Ectodermal cell (in vitro differentiated cells): ENCODE data around the gene EMC10.
"Not testable (repeated sequence)": the region's sequence is repeated elsewhere in the genome, so short reads cannot be mapped to it uniquely, and the experiment has no call there.

Source experiments
- H3K27ac ChIP-seq: 2 replicates; pipeline ENCODE4 v1.7.0; 2013; ENCODE audit warnings: mild to moderate bottlenecking, low read depth, low read length; ENCODE audit not compliant: insufficient read depth, poor library complexity, severe bottlenecking
- H3K27me3 ChIP-seq: 2 replicates; pipeline ENCODE4 v1.7.0; 2013; ENCODE audit warnings: mild to moderate bottlenecking, low read length; ENCODE audit not compliant: insufficient read depth, control insufficient read depth, poor library complexity, severe bottlenecking
- H3K36me3 ChIP-seq: one replicate; pipeline ENCODE4 v1.7.0; 2013; ENCODE audit warnings: low read length; ENCODE audit not compliant: control insufficient read depth, insufficient read depth
- H3K4me1 ChIP-seq: one replicate; pipeline ENCODE4 v1.7.0; 2013; ENCODE audit warnings: low read length; ENCODE audit not compliant: control insufficient read depth, insufficient read depth
- H3K4me3 ChIP-seq: 2 replicates; pipeline ENCODE4 v1.7.0; 2013; ENCODE audit warnings: low read depth, low read length, control low read depth; ENCODE audit not compliant: insufficient read depth
- H3K9me3 ChIP-seq: 2 replicates; pipeline ENCODE4 v1.7.0; 2013; ENCODE audit warnings: mild to moderate bottlenecking, low read length, moderate library complexity; ENCODE audit not compliant: control insufficient read depth
- WGBS, 2 experiments: methylation state at CpG; one replicate each; pipeline ENCODE4 v1.1.7; 2013; ENCODE audit warnings: missing lambda C conversion rate in 2 of 2; 5-methylcytosine and 5-hydroxymethylcytosine counted together

Gene EMC10

GRCh38 chr19:50528052-50528451 is 51.7 kb downstream of the EMC10 start:
- WGBS, 2 experiments: 88 to 89% methylated on average over 3 of the region's 3 CpGs
- not testable (repeated sequence) for H3K4me3 ChIP-seq, H3K27me3 ChIP-seq, H3K27ac ChIP-seq, H3K4me1 ChIP-seq, H3K36me3 ChIP-seq, H3K9me3 ChIP-seq

DNA sequence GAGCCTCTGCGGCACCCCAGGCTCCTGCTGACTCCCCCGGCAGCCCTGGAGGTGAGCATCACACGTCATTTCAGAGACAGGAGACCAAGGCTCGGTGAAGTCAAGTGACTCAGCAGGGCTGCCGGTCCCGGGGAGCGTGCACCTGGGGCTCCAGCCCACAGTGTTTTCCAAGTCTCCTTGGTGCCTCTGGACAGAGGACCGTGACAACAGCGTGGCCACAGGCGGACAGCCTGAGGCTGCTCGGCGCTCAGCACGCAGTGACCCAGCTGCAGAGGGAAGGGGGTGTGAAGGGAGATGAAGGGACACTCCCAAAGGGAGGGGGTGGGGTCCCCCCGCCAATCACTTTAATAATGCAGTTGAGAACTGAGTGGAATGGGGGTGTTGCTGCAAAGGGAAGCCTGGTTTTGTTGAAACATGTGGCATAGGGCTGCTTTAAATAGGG is 54.9 kb downstream of the EMC10 start:
- H3K27me3 ChIP-seq: no peaks in the 10 kb centered on the region
- H3K27ac ChIP-seq: no peak overlapping the region
- H3K4me1 ChIP-seq: no peaks in the 10 kb centered on the region
- H3K36me3 ChIP-seq: peaks cover 3% of the 10 kb centered on the region
- no peak overlapping the region for H3K4me3 ChIP-seq
- H3K9me3 ChIP-seq: no peaks in the 10 kb centered on the region
- 66 to 74% methylated on average over 14 of the region's 14 CpGs for WGBS, 2 experiments

GRCh38 chr19:50532952-50533351 is 56.6 kb downstream of the EMC10 start:
- no peaks in the 10 kb centered on the region for H3K9me3 ChIP-seq
- 83 to 84% methylated on average over 4 of the region's 4 CpGs for whole genome bisulfite sequencing, 2 experiments
- no peak overlapping the region for H3K27ac ChIP-seq
- no peaks in the 10 kb centered on the region for H3K4me1 ChIP-seq
- no peaks in the 10 kb centered on the region for H3K27me3 ChIP-seq
- no peak overlapping the region for H3K4me3 ChIP-seq
- peaks cover 3% of the 10 kb centered on the region for H3K36me3 ChIP-seq

GRCh38 chr19:50534478-50534877 is 58.2 kb downstream of the EMC10 start:
- Histone ChIP-seq H3K9me3 (no peaks in the 10 kb centered on the region), H3K36me3 (peaks cover 3% of the 10 kb centered on the region), H3K4me3 (no peak overlapping the region), H3K4me1 (no peaks in the 10 kb centered on the region), H3K27me3 (no peaks in the 10 kb centered on the region), H3K27ac (no peak overlapping the region)
- 90 to 95% methylated on average over 3 of the region's 3 CpGs for WGBS, 2 experiments

- Histone ChIP-seq H3K4me1 (no peaks in the 10 kb centered on the region), H3K36me3 (peaks cover 3% of the 10 kb centered on the region), H3K27ac (no peak overlapping the region), H3K27me3 (no peaks in the 10 kb centered on the region), H3K9me3 (no peaks in the 10 kb centered on the region), H3K4me3 (no peak overlapping the region)
- 85 to 86% methylated on average over 11 of the region's 11 CpGs for WGBS, 2 experiments
Observed at GRCh38 chr19:50535672-50536187, 59.4 kb downstream of the EMC10 start.

DNA sequence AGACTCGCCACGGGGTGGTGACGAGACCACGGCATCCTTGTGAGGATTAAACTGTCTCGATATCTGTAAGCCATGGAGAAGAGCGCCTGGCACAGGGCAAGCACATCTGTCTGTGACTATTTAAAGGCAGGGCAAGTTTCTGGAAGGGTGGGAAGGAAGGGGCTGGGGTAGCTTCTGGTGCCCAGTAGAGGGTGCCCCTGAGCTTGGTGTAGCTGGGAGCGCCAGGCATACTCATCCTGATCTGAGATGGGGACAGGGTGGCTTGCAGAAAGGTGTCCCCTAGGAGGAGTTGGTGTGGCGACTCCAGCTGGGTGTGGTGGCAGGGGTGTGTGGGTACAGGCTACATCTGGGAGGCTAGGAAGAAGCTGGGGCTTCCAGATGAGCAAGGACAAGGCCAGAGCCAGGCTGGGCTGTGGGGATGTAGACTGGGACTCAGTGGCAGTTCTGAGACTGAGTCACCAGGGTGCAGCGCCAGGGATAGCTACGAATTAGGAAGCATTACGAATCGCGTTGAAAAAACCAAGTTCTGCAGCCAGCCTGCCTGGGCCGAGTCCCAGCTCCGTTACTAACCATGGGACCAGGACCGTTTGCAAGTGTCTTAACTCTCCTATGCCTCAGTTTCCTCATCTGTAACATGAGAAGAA is 60.5 kb downstream of the EMC10 start:
- WGBS, 2 experiments: 92 to 93% methylated on average over 16 of the region's 16 CpGs
- Histone ChIP-seq H3K4me3 (no peak overlapping the region), H3K27me3 (no peaks in the 10 kb centered on the region), H3K4me1 (no peaks in the 10 kb centered on the region), H3K27ac (no peak overlapping the region), H3K36me3 (peaks cover 3% of the 10 kb centered on the region), H3K9me3 (no peaks in the 10 kb centered on the region)

DNA sequence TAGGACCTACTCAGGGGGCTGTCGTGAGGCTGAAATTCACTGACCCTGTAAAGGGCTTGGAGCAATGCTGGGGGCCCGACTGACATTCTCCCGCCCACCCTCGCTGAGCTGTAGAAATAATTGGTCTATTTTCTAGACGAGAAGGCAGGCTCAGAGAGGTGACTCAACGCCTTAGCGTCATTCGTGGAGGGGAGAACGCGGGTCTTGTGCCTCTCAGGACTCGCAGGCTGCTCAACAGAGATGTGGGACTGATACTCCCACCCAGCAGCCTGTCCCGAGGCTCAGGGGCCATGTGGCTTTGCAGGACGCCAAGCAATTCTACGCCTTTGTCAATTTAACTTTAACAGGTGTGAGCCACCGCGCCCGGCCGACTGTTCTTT is 61.0 kb downstream of the EMC10 start:
- H3K36me3 ChIP-seq: peaks cover 3% of the 10 kb centered on the region
- no peaks in the 10 kb centered on the region for H3K9me3 ChIP-seq
- WGBS, 2 experiments: 79 to 82% methylated on average over 18 of the region's 18 CpGs
- no peaks in the 10 kb centered on the region for H3K27me3 ChIP-seq
- no peaks in the 10 kb centered on the region for H3K4me1 ChIP-seq
- H3K27ac ChIP-seq: no peak overlapping the region
- H3K4me3 ChIP-seq: no peak overlapping the region

DNA sequence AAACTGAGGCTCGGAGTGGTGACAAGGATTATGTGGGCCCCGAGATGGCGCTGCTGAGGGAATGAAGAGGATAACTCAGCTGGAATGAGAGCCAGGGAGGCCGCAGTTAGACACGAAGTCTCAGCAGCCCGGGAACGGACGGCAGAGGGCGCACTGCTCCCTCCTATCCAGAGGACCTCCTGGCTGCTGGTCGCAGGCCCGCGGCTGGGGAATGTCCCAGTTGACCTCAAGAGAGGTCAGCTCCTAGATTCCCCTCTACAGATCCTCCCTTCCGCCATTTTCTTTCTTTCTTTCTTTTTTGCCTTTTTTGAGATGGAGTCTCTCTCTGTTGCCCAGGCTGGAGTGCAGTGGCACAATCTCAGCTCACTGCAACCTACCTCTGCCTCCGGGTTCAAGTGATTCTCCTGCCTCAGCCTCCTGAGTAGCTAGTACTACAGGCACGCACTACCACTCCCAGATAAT is 61.5 kb downstream of the EMC10 start:
- Histone ChIP-seq H3K36me3 (peaks cover 3% of the 10 kb centered on the region), H3K4me3 (no peak overlapping the region), H3K4me1 (no peaks in the 10 kb centered on the region), H3K27ac (no peak overlapping the region), H3K9me3 (no peaks in the 10 kb centered on the region), H3K27me3 (no peaks in the 10 kb centered on the region)
- 41% methylated on average over 15 of the region's 15 CpGs for WGBS, 2 experiments
